ES-I3 (cell line): ENCODE data around the gene CAST.
"Not testable (repeated sequence)": the region's sequence is repeated elsewhere in the genome, so short reads cannot be mapped to it uniquely, and the experiment has no call there.

Source experiments
- H3K36me3 ChIP-seq: 2 replicates; pipeline ENCODE4 v1.6.1; 2013; ENCODE audit warnings: mild to moderate bottlenecking, low read length, control low read depth, moderate library complexity; ENCODE audit not compliant: insufficient read depth
- H3K4me1 ChIP-seq: 2 replicates; pipeline ENCODE4 v1.6.1; 2013; ENCODE audit warnings: mild to moderate bottlenecking, control low read depth, low read length; ENCODE audit not compliant: insufficient read depth
- H3K9ac ChIP-seq: 2 replicates; pipeline ENCODE4 v1.6.1; 2013; ENCODE audit warnings: low read depth, mild to moderate bottlenecking, low read length, moderate library complexity
- H3K9me3 ChIP-seq: 2 replicates; pipeline ENCODE4 v1.6.1; 2013; ENCODE audit warnings: mild to moderate bottlenecking, low read length, moderate library complexity; ENCODE audit not compliant: control insufficient read depth, insufficient read depth

Gene CAST

DNA sequence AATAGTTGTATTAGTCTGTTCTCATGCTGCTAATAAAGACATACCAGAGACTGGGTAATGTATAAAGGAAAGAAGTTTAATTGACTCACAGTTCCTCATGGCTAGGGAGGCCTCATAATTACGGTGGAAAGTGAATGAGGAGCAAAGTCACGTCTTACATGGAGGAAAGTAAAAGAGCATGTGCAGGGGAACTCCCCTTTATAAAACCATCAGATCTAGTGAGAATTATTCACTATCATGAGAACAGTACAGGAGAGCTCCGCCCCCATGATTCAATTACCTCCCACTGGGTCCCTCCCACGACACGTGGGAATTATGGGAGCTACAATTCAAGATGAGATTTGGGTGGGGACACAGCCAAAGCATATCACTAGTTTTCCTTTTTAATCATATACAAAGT, 82.0 kb downstream of the CAST start:
- not testable (repeated sequence) for H3K9ac ChIP-seq, H3K9me3 ChIP-seq, H3K36me3 ChIP-seq
- peaks cover 11% of the 10 kb centered on the region for H3K4me1 ChIP-seq

DNA sequence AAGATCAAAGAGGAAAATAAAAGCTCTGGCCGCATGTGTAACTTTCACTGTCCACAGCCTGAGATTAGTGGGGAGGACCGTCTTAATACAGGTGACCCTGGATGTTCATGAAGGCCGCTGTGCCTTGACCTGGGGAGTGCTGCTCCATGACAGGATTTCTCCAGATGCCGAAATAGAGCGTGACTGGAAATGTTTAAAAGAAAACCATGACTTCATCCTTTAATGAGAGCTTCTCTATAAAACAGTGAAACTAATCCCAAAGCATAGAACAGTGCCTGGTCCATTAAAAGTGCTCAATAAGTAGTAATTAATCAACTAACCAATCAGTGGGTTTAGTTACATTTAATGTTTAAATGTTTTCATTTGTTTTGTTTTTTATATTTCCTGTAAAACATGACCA, 82.8 kb downstream of the CAST start:
- Histone ChIP-seq H3K4me1 (peaks cover 11% of the 10 kb centered on the region), H3K9me3 (no peaks in the 10 kb centered on the region), H3K9ac (no peak overlapping the region), H3K36me3 (no peaks in the 10 kb centered on the region; the same call in 1 of the 2 replicates)

DNA sequence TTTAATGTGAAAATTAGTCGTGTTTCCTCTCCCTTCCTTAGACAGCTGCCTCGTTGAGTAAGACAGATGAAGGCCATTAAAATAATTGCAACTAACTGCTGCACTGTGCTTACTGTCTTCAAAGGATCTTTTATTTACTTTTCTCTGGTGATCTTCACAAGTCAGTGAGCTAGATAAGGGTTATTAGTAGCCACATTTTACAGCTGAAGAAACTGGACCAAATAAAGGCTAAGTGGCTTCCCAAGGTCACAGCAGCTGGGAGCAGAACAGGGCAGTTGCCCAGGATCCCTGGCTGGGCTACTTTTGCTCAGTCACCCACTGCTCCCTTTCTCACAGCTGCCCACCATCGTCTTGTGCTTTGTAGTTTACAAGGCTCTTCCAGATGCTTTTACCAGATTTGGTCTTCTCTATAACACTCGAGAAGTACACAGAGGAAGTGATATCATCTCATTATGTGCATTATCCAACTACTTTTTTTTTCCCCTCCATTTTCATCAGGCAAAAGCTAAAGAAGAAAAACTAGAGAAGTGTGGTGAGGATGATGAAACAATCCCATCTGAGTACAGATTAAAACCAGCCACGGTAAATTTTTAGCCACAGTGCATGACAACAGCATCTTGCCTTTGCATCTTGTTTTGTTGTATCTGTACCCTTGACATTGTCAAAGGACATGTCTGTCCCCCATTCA, 83.8 kb downstream of the CAST start:
- H3K4me1 ChIP-seq = peaks cover 11% of the 10 kb centered on the region
- H3K9ac ChIP-seq = no peak overlapping the region
- H3K9me3 ChIP-seq = no peaks in the 10 kb centered on the region
- H3K36me3 ChIP-seq = no peaks in the 10 kb centered on the region; the same call in 1 of the 2 replicates

DNA sequence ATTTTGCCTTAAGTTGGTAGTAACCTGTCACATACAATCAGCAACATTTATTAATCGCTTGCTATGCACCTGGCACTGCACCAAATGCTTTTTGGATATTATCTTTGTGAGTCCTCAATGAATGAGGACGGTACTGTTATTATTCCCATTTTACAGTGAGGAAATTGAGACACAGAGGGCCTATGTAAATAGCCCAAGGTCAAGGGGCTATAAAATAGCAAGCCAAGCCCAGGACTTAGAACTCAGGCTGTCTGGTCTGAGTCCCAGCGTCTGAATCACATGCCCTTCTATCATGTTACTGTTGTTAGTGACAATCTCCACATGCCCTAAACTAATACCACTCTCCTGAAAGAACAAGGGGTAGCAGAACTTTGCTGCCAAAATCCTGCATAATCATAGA, 85.5 kb downstream of the CAST start:
- Histone ChIP-seq H3K36me3 (no peaks in the 10 kb centered on the region; the same call in 1 of the 2 replicates), H3K9ac (no peak overlapping the region), H3K9me3 (no peaks in the 10 kb centered on the region), H3K4me1 (peaks cover 8% of the 10 kb centered on the region)

DNA sequence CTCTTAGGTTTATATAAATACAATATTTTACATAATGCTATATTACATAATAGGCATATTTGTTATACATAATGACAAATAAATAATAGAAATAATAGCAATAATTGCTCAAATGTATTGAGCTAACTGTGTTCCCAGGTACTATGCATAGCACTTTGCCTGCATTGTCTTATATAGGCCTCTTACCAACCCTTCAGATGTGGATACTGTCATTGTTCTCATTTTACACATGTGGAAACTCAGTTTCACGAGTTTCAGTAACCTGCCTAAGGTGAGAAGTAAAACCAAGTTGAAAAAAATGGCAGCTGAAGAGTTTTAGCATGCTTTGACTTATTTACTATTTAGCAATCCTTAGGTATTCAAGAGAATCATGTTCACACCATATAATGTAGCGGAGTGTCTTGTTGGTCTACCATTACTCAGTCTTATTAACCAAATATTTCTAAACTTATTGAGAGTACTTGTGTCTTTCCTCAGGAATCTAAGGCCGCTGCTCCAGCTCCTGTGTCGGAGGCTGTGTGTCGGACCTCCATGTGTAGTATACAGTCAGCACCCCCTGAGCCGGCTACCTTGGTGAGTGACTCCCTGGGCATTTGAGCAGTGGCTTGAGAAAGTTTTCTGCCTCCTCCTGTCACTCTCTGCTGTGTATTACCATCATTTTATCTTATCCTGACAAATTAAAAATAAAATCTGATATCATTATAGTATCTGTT, 88.1 kb downstream of the CAST start:
- H3K9ac ChIP-seq = no peak overlapping the region
- H3K36me3 ChIP-seq = no peaks in the 10 kb centered on the region; the same call in 1 of the 2 replicates
- H3K9me3 ChIP-seq = no peaks in the 10 kb centered on the region
- H3K4me1 ChIP-seq = no peaks in the 10 kb centered on the region

DNA sequence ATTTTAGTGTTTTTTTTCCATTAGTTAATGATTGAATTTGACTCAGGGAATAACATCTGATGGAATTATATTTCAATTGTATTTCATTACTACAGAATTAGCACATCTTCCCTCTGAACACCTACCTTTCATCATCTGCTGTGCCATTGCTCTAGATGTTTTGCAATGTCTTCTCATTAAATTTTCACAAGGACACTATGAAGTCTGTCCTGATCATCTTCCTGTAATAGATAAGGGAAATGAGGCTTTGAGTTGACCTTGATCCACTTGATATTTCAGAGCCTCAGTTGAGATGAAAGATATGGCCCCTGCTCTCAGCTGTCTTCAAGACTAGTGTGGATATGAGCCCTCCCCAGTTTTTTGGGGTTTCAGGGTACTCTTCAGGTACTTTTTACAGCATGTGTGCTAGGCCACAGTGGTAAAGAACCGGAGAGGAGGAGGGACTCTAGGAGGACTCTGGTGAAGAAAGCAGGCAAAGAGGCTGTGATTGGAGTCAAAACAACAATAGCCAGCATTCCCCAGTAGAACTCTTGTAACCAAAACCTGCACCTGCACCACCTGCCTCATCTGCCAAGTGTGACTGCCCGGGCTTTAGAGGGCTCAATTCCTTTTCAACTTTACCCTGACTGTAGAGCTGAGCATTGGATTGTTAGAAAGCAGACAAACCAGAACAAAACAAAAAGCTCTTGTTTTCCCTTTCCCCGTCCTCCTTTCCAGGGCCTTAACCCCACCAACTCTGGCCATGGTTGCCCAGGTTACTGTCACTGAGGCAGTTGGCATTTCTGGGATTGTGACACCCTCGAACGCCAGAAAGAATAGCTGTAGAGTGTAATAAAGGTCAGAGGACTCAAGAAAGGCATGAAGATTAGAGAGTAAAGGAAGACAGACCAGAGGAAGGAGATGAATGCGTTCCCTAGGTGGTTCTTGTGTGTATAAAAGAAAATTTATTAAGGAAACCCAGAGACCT, 89.3 kb downstream of the CAST start:
- H3K9ac ChIP-seq = no peak overlapping the region
- H3K4me1 ChIP-seq = no peaks in the 10 kb centered on the region
- H3K9me3 ChIP-seq = no peaks in the 10 kb centered on the region
- H3K36me3 ChIP-seq = peaks cover 3% of the 10 kb centered on the region; the same call in 1 of the 2 replicates

DNA sequence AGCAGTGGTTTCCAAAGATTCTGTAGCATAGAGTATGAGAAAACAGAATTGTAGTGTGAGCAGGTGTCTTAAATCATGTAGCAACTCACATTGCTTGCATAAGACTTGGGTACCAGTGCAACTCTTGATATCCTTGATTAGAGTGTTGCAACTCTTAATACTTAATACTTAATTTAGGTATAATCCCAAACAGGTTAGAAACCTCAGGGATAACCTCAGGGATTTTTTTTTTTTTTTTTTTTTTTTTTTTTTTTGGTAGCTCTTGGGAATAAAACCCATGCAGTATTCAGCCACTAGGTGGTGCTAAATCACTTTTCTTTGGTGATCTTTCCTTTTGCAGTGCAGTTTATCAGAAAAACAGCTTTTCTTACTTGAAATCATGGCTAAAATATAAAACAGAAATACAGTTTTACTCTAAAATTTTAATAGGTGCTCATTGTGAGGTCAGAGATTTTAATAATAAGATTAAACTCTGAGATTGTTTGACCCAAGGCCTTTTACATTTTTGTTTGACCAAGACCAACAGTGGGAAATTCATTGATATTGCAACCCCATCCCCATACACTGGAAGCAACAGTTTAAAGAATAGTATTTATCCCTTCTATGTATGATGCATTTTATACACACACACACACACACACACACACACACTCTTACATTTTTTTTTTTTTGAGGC, 90.3 kb downstream of the CAST start:
- no peak overlapping the region for H3K9ac ChIP-seq
- H3K4me1 ChIP-seq = no peaks in the 10 kb centered on the region
- no peaks in the 10 kb centered on the region for H3K9me3 ChIP-seq
- peaks cover 3% of the 10 kb centered on the region; the same call in 1 of the 2 replicates for H3K36me3 ChIP-seq

DNA sequence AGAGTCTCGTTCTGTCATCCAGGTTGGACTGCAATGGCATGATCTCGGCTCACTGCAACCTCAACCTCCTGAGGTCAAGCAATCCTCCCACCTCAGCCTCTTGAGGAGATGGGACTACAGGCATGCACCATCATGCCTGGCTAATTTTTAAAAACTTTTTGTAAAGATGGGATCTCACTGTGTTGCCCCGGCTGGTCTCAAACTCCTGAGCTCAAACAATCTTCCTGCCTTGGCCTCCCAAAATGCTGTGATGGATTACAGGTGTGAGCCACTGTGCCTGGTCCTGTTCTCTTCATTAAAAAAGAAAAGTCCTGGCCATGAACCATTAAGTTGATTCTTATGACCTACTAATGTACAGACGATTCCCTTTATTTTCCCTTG, 90.8 kb downstream of the CAST start:
- H3K9ac ChIP-seq = no peak overlapping the region
- H3K4me1 ChIP-seq = no peaks in the 10 kb centered on the region
- H3K9me3 ChIP-seq = no peaks in the 10 kb centered on the region
- H3K36me3 ChIP-seq = peaks cover 3% of the 10 kb centered on the region; the same call in 1 of the 2 replicates

DNA sequence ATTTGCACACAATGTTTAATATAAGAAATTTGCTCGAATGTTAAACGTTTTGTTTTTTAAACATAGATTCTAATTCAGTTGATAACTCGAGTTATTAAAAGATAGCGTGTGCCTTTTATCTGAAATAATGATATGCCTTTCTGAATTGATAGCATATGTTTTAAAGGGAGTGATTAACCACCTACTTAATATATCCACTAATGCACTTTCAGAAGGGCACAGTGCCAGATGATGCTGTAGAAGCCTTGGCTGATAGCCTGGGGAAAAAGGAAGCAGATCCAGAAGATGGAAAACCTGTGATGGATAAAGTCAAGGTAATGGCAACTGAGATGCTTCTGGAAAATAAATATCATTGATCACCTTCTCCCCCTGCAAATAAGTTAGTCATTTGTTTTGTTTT, 91.7 kb downstream of the CAST start:
- H3K9me3 ChIP-seq = no peaks in the 10 kb centered on the region
- H3K4me1 ChIP-seq = no peaks in the 10 kb centered on the region
- H3K36me3 ChIP-seq = peaks cover 3% of the 10 kb centered on the region; the same call in 1 of the 2 replicates
- no peak overlapping the region for H3K9ac ChIP-seq

DNA sequence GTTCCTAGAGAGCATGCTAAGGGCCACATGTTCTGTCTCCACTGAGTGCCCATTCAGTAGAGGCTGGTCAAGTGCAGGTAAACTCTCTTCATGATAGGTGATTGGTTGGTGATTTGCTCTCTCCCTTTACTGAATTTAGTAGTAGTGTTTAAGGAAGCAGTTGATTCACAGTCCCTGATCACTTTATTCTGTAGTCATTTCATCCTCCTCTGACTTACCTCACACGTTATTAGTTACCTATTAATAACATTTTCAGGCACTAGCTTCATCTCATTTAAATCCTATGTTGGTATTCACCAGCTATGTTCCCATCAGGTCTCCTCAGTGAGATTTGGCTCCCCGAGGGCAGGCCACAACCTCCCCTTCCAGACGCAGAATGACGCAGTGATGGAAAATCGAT, 93.7 kb downstream of the CAST start:
- H3K36me3 ChIP-seq = peaks cover 3% of the 10 kb centered on the region; the same call in 1 of the 2 replicates
- no peaks in the 10 kb centered on the region for H3K4me1 ChIP-seq

DNA sequence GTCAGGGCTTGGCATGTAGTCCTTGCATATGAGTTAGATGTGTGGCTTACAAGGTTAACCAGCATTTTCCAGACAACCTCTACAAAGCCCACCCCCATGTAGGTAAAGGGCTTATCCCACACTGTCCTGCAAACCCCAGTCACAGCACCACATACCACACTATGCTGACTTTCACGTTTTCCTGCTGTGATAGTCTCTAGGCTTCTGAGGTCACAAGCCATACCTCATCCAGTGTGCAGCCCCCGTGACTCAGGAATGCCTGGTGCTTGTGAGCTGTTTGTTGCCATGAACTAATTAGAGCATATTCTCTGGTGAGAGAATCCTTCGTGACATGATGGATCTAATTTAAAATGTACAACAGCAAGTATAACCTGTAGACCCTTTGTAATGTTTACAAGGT, 94.8 kb downstream of the CAST start:
- H3K36me3 ChIP-seq = peaks cover 3% of the 10 kb centered on the region; the same call in 1 of the 2 replicates
- H3K9me3 ChIP-seq = no peaks in the 10 kb centered on the region
- no peak overlapping the region for H3K9ac ChIP-seq

More for the DNA sequence above, 93.7 kb downstream of the CAST start:
- Histone ChIP-seq H3K9me3 (no peaks in the 10 kb centered on the region), H3K9ac (no peak overlapping the region)

DNA sequence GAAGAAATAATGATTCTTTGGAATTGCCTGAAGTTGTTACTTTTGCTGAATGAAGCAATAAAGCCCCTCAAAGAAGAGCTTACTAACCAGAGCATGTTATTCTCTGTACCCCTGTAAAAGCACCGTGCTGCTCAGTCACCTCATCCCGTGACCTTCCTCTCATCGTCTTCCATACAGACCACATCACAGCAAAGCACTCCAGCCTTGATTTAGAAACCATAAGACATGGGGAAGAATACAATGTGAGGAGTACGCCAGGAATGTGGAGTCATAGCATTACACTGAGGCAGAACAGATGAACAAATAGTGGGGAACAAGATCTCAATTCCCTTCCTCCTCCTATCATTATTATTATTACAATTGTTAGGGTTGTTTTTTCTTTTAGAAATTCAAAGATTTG, 96.4 kb downstream of the CAST start:
- H3K9me3 ChIP-seq = no peaks in the 10 kb centered on the region
- no peak overlapping the region for H3K9ac ChIP-seq
- no peaks in the 10 kb centered on the region for H3K4me1 ChIP-seq
- H3K36me3 ChIP-seq = peaks cover 3% of the 10 kb centered on the region; the same call in 1 of the 2 replicates

More for the DNA sequence above, 94.8 kb downstream of the CAST start:
- no peaks in the 10 kb centered on the region for H3K4me1 ChIP-seq

DNA sequence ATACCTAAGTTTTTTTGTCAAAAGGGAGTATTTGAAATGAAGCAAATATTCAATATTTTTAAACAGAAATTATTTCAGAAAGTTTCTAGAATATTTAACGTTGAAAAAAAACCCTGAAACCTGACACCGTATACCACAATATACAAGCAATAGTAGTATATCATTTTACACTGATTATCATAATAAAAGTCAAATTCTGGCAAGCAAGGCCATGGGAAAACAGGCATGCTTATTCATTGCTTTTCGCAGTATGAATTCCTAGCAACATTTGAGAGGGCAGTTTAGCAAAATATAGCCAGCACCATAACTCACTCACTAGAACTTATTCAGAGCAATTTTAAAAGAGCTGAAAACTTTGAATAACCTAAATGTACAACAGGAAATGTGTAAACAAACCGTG, 99.4 kb downstream of the CAST start:
- Histone ChIP-seq H3K9ac (no peak overlapping the region), H3K4me1 (no peaks in the 10 kb centered on the region)

DNA sequence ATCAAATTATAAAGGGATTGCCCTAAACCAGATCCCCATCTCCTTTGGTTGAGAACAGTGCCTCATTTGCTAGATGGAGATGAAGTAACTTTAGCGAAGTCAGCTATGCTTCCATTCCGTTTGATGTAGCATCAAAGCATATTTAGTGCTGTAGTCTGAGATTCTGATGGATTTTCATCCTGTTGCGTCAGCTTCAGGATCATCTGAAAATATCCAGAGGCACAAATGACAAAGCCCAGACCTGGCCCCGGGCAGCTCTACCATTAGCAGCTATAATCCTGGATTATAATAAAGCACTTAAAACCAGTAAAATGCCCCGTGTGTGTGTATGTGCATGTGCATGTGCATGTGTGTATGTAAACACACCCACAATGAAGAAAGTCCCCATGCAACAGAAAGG, 100.8 kb downstream of the CAST start:
- Histone ChIP-seq H3K9me3 (no peaks in the 10 kb centered on the region), H3K36me3 (0 out of 2 replicates have a peak, but pooled peaks cover 2% of the 10 kb centered on the region), H3K9ac (no peak overlapping the region), H3K4me1 (no peaks in the 10 kb centered on the region)

More for the DNA sequence above, 99.4 kb downstream of the CAST start:
- no peaks in the 10 kb centered on the region for H3K9me3 ChIP-seq
- no peaks in the 10 kb centered on the region for H3K36me3 ChIP-seq
